Chondrocyte (in vitro differentiated cells): ENCODE measurements around the gene TTYH3. TPM values are rescaled to one million over a fixed set of nuclear protein-coding genes. Genes with fewer than 3 reads are reported as not detected.

Source experiments
- DNase-seq: peaks from one replicate; pipeline ENCODE4 v3.0.0; 2021; ENCODE audit warnings: mixed read lengths, low spot score
- H3K27ac Mint-ChIP-seq: one replicate; pipeline ENCODE4 v1.8.0; 2021; ENCODE audit warnings: mild to moderate bottlenecking, moderate library complexity, mixed read lengths; ENCODE audit not compliant: unreplicated experiment
- H3K27me3 Mint-ChIP-seq: 2 replicates; pipeline ENCODE4 v1.8.0; 2021; ENCODE audit warnings: low read depth, mixed read lengths
- H3K36me3 Mint-ChIP-seq: 2 replicates; pipeline ENCODE4 v1.8.0; 2021; ENCODE audit warnings: low read depth, mixed read lengths
- H3K4me1 Mint-ChIP-seq: 2 replicates; pipeline ENCODE4 v1.8.0; 2021; ENCODE audit warnings: low read depth, mild to moderate bottlenecking, mixed read lengths
- H3K4me3 Mint-ChIP-seq: one replicate; pipeline ENCODE4 v1.8.0; 2021; ENCODE audit warnings: mild to moderate bottlenecking, moderate library complexity, mixed read lengths; ENCODE audit not compliant: unreplicated experiment
- H3K9me3 Mint-ChIP-seq: 2 replicates; pipeline ENCODE4 v1.8.0; 2021; ENCODE audit warnings: low read depth, mixed read lengths
- CTCF ChIP-seq: fragments of 200-600 bp; sonication (generic); IDR thresholded peaks from 2 replicates; pipeline ENCODE4 v1.5.0; 2021; ENCODE audit warnings: antibody characterized with exemption, mild to moderate bottlenecking, moderate library complexity
- total RNA-seq: library from RNA; stranded (reverse); gene quantifications from 3 replicates; pipeline ENCODE4 v1.2.1, GENCODE V29; 2021

Gene TTYH3
- total RNA-seq, 1 donor from 2014 or later: 196 TPM

GRCh38 chr7:2646680-2647571 lies 15.1 kb downstream of the TTYH3 start:
- no peak for DNase-seq
- no peak overlapping the region for H3K4me3 Mint-ChIP-seq
- H3K27me3 Mint-ChIP-seq: no peaks in the 10 kb centered on the region
- peaks cover 4% of the 10 kb centered on the region for H3K36me3 Mint-ChIP-seq
- no peak for TF ChIP-seq CTCF
- no peak overlapping the region for H3K27ac Mint-ChIP-seq
- H3K4me1 Mint-ChIP-seq: peaks cover 36% of the 10 kb centered on the region
- H3K9me3 Mint-ChIP-seq: no peaks in the 10 kb centered on the region

- H3K4me1 Mint-ChIP-seq: peaks cover 34% of the 10 kb centered on the region
- no peak overlapping the region for H3K27ac Mint-ChIP-seq
- H3K27me3 Mint-ChIP-seq: no peaks in the 10 kb centered on the region
- H3K4me3 Mint-ChIP-seq: no peak overlapping the region
- peaks cover 4% of the 10 kb centered on the region for H3K36me3 Mint-ChIP-seq
- no peak for TF ChIP-seq CTCF
- no peak for DNase-seq
- no peaks in the 10 kb centered on the region for H3K9me3 Mint-ChIP-seq
Measured at GRCh38 chr7:2647594-2648172, 15.9 kb downstream of the TTYH3 start.

GRCh38 chr7:2649139-2649838 lies 17.5 kb downstream of the TTYH3 start:
- H3K27me3 Mint-ChIP-seq: no peaks in the 10 kb centered on the region
- peaks cover 4% of the 10 kb centered on the region for H3K36me3 Mint-ChIP-seq
- no peak overlapping the region for H3K27ac Mint-ChIP-seq
- no peak for TF ChIP-seq CTCF
- no peaks in the 10 kb centered on the region for H3K9me3 Mint-ChIP-seq
- peaks cover 25% of the 10 kb centered on the region for H3K4me1 Mint-ChIP-seq
- DNase-seq: no peak
- H3K4me3 Mint-ChIP-seq: no peak overlapping the region

- Mint-ChIP-seq H3K4me1 (peaks cover 18% of the 10 kb centered on the region), H3K9me3 (no peaks in the 10 kb centered on the region), H3K4me3 (no peak overlapping the region), H3K27ac (no peak overlapping the region), H3K27me3 (no peaks in the 10 kb centered on the region), H3K36me3 (peaks cover 4% of the 10 kb centered on the region)
- no peak for DNase-seq
- TF ChIP-seq CTCF: no peak
Measured at GRCh38 chr7:2649991-2650390, 18.2 kb downstream of the TTYH3 start.

- H3K4me1 Mint-ChIP-seq: peaks cover 14% of the 10 kb centered on the region
- DNase-seq: no peak
- no peak for TF ChIP-seq CTCF
- no peaks in the 10 kb centered on the region for H3K9me3 Mint-ChIP-seq
- H3K27me3 Mint-ChIP-seq: no peaks in the 10 kb centered on the region
- H3K36me3 Mint-ChIP-seq: peaks cover 4% of the 10 kb centered on the region
- H3K4me3 Mint-ChIP-seq: no peak overlapping the region
- H3K27ac Mint-ChIP-seq: peak overlapping the region; percentile 28
Measured at GRCh38 chr7:2650451-2650850, 18.7 kb downstream of the TTYH3 start.
